Body of pancreas (tissue), 4 donors: Measurements from ENCODE around the gene KRTAP2-4.
"Not testable (repeated sequence)": the region's sequence is repeated elsewhere in the genome, so short reads cannot be mapped to it uniquely, and the experiment has no call there.

Experiments used
- POLR2A ChIP-seq, 3 donors: fragments of 450-650 bp; IDR thresholded peaks; one replicate each; pipeline ENCODE4 v1.6.1; 2016; ENCODE audit warnings: antibody characterized with exemption in 3 of 3, mild to moderate bottlenecking in 2 of 3
- TF ChIP-seq, protein P1 (sequence below), 7 experiments: fragments of 450-650 bp in 4 of 7; fragments of 200-600 bp in 3 of 7; sonication (generic) in 3 of 7; IDR thresholded peaks; one replicate each; pipeline ENCODE4 v1.5.1; 2016 to 2019; ENCODE audit warnings: antibody characterized with exemption in 7 of 7

GRCh38 chr17:41034346-41034935, 31.2 kb downstream of the KRTAP2-4 start, which contains the start of gene KRTAP1-3:
- not testable (repeated sequence) for TF ChIP-seq POLR2A (IDR thresholded peaks at IDR 0.05)
- TF ChIP-seq, protein P1, sequence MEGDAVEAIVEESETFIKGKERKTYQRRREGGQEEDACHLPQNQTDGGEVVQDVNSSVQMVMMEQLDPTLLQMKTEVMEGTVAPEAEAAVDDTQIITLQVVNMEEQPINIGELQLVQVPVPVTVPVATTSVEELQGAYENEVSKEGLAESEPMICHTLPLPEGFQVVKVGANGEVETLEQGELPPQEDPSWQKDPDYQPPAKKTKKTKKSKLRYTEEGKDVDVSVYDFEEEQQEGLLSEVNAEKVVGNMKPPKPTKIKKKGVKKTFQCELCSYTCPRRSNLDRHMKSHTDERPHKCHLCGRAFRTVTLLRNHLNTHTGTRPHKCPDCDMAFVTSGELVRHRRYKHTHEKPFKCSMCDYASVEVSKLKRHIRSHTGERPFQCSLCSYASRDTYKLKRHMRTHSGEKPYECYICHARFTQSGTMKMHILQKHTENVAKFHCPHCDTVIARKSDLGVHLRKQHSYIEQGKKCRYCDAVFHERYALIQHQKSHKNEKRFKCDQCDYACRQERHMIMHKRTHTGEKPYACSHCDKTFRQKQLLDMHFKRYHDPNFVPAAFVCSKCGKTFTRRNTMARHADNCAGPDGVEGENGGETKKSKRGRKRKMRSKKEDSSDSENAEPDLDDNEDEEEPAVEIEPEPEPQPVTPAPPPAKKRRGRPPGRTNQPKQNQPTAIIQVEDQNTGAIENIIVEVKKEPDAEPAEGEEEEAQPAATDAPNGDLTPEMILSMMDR (IDR thresholded peaks at IDR 0.05) = not testable (repeated sequence)
